AG09309 (cell line): ENCODE data around the gene TMEM258.
A peak's percentile ranks its signal among the peaks of the same experiment; 100 is the strongest.

Source experiments
- DNase-seq: peaks from one replicate; pipeline ENCODE4 v3.0.0-alpha.2; 2010; ENCODE audit warnings: low read depth
- H3K4me3 ChIP-seq: 2 replicates; pipeline ENCODE4 v1.5.1; 2011; ENCODE audit warnings: mild to moderate bottlenecking, low read depth, low read length, moderate library complexity; ENCODE audit not compliant: control insufficient read depth
- CTCF ChIP-seq: IDR thresholded peaks from 2 replicates; pipeline ENCODE4 v1.5.1; 2011; ENCODE audit warnings: mild to moderate bottlenecking, low read depth, low read length, inconsistent platforms; ENCODE audit not compliant: insufficient read depth, control insufficient read depth; ENCODE audit errors: missing control alignments

The TMEM258 gene

DNA sequence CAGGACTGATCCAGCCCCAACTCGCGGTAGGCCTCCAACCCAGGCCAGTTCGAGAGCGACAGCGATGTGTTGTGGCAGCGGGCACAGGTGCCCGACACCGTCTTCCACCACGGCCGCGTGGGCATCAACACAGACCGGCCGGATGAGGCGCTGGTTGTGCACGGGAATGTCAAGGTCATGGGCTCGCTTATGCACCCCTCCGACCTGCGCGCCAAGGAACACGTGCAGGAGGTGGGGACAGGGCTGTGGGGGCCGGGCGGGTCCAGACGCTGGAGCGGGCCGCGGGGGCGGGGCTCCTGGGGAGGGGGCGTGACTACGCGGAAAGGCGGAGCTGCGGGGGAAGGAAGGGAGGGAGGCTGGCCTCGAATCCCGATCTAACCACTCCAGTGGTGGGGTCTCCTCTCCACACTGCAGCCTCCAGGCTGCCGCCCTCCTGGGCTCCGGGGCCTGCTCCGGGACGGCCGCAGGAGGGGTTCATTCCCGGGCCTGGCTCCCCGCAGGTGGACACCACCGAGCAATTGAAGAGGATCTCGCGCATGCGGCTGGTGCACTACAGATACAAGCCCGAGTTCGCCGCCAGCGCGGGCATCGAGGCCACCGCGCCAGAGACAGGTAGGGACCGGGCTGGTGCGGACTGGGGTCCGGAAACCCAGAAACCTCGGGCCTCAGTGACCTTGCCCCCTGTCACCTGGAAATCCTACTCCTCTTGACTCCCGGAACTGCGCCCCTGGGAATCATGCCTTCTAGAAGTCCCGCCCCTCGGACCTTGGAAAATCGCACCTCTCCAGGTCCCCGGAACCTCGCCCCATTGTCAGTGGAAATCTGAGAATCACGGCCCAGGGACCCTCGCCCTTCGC is 14.9 kb downstream of the TMEM258 start:
- DNase-seq: no peak
- TF ChIP-seq CTCF: no peak
- no peak overlapping the region for H3K4me3 ChIP-seq

- no peak overlapping the region for H3K4me3 ChIP-seq
- no peak for DNase-seq
- TF ChIP-seq CTCF: peak; percentile 92
Observed at GRCh38 chr11:61776561-61777075, 15.8 kb downstream of the TMEM258 start.

- DNase-seq: no peak
- no peak for TF ChIP-seq CTCF
Observed at GRCh38 chr11:61775606-61776554, 16.5 kb downstream of the TMEM258 start.

DNA sequence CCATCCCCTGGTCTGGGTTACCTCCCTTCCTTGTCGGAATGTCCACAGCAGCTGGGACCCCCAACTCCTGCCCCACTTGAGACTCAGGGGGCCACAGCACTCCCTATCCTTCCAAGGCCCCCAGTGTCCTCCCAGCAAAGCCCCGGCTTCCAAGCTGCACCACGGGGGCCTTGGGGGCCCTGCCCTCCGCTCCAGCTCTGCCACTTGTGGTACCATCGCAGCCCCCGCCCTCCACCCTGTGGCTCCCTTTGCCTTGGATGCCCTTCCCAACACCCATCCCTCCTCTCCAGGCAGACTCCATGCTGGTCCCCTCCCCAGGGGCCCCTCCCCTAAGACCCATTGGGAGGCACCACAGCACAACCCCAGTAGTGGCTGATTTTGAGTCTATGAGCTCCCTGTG is 17.3 kb downstream of the TMEM258 start:
- no peak for DNase-seq
- no peak overlapping the region for H3K4me3 ChIP-seq
- TF ChIP-seq CTCF: no peak

More at GRCh38 chr11:61775606-61776554, 16.5 kb downstream of the TMEM258 start:
- no peak overlapping the region for H3K4me3 ChIP-seq

DNA sequence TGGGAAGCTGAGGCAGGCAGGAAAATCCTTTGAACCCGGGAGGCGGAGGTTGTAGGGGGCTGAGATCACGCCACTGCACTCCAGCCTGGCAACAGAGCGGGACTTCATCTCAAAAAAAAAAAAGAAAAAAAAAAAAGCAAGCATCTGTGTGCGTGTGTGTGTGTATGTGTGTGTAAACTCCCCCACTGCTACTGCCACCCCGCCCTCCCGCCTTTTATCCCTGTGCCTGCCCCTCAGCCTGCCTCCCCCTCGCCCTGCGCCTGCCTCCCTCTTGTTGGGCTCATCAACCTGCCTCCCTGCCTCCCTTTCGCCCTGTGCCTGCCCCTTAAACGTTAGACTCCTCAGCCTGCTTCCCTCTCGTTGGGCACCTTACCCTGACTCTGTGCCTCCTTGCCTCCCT is 18.0 kb downstream of the TMEM258 start:
- TF ChIP-seq CTCF: no peak
- DNase-seq: no peak
- no peak overlapping the region for H3K4me3 ChIP-seq

DNA sequence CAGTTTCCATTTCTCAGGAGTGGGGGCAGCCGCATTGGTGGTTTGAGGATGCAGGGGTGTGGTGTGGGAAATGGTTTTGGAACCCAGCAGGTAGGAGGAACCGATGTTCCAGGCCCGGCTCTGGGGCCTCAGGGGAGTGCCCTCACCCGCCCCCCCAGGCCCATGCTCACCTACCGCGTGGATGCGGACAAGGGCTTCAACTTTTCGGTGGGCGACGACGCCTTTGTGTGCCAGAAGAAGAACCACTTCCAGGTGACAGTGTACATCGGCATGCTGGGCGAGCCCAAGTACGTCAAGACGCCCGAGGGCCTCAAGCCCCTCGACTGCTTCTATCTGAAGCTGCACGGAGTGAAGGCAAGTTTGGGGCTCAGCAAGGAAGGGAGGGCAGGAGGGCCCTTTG is 18.6 kb downstream of the TMEM258 start:
- no peak for DNase-seq
- H3K4me3 ChIP-seq: no peak overlapping the region
- TF ChIP-seq CTCF: no peak
